ENCODE data around the gene SLC27A1.
A peak's percentile ranks its signal among the peaks of the same experiment; 100 is the strongest.
"Not testable (repeated sequence)": the region's sequence is repeated elsewhere in the genome, so short reads cannot be mapped to it uniquely, and the experiment has no call there.

SLC27A1 gene

DNA sequence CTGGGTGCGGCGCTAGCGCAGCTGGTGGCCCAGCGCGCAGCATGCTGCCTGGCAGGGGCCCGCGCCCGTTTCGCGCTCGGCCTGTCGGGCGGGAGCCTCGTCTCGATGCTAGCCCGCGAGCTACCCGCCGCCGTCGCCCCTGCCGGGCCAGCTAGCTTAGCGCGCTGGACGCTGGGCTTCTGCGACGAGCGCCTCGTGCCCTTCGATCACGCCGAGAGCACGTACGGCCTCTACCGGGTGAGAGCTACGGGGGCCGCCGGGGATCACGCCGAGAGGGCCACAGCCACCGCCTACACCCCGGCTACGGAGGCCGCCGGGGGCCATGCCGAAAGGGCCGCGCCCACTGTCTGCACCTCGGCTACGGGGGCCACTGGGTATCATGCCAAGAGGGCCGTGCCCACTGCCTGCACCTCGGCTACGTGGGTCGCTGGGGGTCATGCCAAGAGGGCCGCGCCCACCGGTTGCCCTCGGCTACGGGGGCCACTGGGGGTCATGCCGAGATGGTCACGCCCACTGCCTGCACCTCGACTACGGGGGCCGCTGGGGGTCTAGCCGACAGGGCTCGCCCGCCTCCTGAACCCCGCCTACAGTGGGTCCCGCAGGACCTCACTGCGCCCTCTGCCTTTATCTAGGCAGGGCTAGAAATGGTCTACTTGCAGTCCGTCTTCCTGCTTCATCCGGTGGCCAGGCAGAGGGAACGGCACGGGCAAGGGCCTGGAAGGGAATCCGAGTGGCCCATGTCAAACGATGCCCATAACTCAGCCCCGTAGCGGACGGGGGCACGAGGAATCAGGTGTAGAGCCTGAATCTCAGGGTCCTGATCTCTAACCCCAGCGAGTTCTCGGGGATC is 41.6 kb downstream of the SLC27A1 start:
- peak; percentile 76 for DNase-seq (ENCODE audit: low read depth)

DNA sequence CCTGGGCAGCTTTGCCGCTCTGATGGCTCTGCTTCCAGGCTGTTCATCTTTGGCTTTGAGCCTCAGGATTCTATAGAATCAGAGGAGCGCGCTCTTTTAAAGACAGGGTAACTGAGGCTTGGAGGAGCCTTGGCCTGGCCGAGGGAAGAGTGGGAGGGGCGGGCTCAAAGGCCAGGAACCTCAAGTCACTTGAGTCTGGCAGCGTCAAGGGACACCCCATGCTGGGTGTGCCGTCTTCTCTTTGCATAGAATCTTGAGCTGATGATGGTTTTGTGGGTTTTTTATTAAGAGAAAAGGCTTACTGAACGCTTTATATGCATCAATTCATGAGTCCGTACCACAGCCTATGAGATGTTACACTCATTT is 42.2 kb downstream of the SLC27A1 start:
- DNase-seq (ENCODE audit: low read depth): no peak

DNA sequence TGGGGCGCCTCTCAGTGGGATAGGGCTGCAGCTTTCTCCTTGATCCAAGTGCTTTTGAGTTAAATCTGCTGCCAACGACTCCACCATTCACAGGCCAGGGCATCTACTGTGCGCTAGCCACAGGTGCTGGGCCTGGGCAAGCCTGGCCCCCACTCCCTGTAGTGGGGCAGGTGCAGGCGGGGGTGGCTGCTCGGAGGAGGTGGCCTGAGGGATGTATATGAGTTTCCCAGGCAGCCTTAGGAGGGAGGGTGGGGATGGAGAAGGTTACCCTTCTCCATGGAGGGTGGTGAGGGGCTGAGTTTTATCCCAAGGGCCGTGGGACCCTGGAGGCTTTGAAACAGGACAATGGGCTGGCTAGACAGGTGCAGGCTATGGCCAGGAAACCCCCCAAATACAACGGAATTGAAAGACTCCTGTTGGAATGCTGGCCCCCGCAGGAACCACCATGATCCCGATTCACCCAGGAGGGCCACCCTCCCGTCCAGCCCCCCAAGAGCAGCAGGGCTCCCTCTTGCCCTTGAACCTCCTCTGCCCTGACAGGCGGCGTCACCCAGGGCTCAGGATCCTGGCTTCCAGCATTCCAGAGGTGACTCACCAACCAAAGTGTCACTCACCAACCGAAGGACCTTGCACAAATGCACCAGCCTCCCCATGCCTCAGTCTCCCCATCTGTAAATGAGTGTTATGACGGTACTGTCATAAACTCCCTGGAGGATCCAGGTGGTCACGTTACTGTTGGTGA is 45.3 kb downstream of the SLC27A1 start:
- no peak for DNase-seq (ENCODE audit: low read depth)

DNA sequence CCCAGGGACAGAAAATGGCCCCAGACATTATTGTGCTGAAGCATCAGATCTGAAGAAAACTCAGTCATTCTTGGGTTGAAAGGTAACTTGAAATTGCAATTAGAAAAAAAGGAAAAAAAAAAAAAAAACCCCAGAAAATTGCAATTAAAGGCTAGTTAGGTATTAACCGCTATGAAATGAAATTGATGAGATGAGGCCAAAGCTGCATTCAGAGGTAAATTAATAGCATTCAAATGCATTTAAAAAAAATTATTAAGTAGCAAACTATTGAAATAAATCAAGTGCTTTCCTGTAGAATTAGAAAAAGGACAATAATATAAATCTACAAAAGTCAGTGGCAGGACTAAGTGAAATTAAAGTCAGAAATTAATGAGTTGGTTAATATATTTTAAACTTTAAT is 47.6 kb downstream of the SLC27A1 start:
- DNase-seq (ENCODE audit: low read depth): no peak

DNA sequence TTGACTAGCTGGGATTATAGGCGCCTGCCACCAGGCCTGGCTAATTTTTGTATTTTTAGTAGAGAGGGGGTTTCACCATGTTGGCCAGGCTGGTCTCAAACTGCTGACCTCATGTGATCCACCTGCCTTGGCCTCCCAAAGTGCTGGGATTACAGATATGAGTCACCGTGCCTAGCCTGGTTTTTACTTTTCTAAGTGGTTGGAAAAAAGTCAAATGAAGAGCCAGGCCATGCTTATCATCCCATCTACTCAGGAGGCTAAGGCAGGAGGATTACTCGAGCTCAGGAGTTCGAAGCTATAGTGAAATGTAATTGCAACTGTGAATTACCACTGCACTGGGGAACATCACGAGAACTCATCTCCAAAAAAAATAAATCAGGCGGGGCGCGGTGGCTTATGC is 48.3 kb downstream of the SLC27A1 start:
- DNase-seq (ENCODE audit: low read depth): not testable (repeated sequence)

DNA sequence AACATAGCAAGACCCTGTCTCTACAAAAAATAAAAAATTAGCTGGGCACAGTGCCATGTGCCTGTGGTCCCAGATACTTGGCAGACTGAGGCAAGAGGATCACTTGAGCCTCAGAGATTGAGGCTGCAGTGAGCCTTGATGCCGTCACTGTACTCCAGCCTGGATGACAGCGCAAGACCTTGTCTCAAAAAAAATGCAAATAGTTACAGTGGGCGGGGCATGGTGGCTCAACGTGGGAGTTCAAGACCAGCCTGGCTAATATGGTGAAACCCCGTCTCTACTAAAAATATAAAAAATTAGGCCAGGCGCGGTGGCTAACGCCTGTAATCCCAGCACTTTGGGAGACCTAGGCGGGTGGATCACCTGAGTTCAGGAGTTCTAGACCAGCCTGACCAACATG is 49.6 kb downstream of the SLC27A1 start:
- no peak for DNase-seq (ENCODE audit: low read depth)

DNA sequence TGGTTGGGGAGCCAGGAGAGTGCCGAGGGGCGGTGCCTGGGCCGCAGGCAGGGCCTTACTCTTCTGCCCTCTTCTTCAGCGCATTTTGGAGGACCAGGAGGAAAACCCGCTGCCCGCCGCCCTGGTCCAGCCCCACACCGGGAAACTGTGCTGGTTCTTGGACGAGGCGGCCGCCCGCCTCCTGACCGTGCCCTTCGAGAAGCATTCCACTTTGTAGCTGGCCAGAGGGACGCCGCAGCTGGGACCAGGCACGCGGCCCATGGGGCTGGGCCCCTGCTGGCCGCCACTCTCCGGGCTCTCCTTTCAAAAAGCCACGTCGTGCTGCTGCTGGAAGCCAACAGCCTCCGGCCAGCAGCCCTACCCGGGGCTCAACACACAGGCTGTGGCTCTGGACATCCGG is 50.5 kb downstream of the SLC27A1 start:
- DNase-seq (ENCODE audit: low read depth): no peak

DNA sequence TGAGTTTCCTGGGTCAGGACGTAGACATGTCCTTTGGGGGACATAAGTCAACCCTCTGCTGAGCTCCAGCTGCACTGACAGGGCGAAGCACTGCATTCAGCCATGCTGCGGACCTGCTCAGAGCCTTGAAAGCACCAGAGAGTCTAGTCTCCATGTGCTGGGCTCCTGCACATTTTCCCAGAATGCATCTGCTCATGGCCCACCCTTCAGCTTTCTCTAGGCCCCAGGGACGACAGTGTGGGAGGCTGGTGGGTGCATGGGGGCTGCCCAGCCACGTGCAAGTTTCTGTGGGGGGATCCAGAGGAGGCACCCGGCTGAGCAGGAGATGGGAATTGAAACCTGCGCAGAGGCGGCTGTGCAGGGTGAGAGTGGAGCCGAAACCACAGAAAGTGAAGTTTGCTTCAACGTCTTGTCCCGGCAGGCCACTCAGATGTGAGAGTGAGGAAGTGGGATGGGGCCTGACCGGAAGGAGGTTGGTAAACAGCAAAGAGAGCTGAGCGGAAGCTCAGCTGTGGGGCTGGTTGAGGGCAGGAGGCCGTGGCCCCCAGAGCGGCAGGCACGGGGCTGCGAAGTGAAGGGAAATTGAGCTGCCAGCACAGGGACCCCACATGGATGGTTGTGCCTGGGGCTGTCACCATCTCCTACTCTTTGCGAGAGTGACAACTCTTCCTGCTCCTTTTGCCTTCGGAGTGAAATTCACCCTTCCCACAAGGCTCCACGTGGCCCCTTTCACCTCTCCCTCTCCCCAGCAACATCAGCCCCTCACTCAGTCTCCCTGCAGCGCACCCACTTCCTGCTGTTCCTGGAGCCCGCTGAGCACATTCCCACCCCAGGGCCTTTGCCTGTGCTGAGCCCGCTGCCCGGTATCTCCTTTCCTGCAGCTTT is 52.9 kb downstream of the SLC27A1 start:
- DNase-seq (ENCODE audit: low read depth): no peak

DNA sequence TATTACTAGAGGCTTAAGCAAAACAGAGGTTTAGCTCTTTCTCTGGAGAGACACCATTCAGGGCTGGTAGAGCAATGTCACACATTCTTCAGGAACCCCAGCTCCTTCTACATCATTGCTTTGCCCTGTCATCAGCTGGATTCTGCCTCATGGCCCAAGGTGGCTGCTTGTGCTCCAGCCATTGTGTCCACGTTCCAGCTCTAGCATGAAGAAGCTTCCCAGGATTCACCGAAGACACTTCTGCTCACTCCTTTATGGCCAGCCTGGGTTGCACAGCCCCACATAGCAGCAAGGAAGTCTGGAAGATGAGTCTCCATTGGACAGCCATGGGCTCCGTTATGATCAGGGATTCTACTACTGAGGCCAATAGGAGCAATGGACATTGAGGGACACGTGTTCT is 54.3 kb downstream of the SLC27A1 start:
- no peak for DNase-seq (ENCODE audit: low read depth)

DNA sequence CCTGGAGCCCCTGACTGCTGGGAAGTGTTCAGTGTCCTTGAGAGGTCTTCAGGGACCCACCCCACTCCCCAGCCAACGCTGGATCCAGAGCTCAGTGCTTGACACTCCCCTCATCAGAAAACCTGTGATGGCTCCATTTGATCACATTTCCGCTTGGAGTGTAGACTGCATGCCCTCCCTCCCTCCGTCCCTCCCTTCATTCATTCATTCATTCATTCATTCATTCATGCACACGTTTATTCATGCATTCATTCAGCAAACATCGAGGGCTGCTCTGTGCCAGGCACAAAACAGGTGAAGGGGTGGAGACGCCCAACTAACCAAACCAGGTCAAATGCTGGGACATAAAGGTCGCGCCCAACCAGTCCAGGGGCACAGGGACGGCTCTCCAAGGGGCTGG is 54.8 kb downstream of the SLC27A1 start:
- no peak for DNase-seq (ENCODE audit: low read depth)

DNA sequence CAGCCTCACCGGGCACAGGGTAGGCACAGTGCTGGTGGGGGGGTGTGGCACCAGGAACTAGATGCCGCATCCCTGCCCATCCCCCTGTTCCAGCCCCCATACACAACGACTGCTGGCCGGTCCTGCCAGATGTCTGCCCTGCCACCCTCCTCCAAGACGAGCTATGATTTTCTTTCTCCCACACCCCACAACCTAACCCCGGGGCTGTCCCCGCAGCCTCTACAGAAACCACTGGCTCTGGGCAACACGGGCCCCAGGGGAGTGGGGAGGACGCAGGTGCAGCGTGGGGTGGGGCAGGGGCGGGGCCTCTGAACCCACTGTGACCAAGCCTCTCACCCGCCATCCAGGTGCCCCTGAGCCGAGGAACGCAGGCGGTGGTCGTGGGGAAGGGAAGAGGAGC is 56.6 kb downstream of the SLC27A1 start:
- DNase-seq (ENCODE audit: low read depth): no peak

DNA sequence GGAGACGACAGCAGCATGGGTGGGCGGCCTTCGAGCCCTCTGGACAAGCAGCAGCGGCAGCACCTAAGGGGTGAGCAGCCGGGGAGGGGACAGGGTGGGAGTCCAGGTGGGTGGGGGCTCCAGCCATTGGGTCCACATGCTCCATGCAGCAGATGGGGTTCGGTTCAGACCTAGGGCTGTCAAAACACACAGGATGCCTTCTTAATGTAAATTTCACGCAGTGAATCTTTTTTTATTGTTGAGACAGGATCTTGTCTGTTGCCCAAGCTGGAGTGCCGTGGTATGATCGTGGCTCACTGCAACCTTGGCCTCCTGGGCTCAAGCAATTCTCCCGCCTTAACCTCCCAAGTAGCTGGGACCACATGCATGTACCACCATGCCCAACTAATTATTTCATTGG is 57.0 kb downstream of the SLC27A1 start:
- DNase-seq (ENCODE audit: low read depth): no peak

DNA sequence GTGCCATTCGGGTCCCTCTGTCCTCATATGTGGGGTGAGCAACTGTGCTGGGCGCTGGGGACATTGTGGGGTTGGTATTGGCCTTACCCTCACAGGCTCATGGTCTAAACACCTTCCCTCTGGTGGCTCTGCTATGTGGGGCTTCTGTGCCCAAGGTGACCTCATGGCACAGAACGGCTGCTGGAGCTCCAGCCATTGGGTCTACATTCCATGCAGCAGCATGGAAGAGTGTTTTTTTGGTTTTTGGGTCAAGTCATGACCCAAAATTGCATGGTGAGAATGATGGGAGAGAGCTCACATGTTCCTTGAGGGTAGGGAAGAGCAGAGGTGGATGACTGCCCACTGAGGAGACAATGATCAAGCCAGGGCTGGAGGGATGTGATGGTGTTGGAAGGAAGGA is 58.3 kb downstream of the SLC27A1 start:
- DNase-seq (ENCODE audit: low read depth): no peak

DNA sequence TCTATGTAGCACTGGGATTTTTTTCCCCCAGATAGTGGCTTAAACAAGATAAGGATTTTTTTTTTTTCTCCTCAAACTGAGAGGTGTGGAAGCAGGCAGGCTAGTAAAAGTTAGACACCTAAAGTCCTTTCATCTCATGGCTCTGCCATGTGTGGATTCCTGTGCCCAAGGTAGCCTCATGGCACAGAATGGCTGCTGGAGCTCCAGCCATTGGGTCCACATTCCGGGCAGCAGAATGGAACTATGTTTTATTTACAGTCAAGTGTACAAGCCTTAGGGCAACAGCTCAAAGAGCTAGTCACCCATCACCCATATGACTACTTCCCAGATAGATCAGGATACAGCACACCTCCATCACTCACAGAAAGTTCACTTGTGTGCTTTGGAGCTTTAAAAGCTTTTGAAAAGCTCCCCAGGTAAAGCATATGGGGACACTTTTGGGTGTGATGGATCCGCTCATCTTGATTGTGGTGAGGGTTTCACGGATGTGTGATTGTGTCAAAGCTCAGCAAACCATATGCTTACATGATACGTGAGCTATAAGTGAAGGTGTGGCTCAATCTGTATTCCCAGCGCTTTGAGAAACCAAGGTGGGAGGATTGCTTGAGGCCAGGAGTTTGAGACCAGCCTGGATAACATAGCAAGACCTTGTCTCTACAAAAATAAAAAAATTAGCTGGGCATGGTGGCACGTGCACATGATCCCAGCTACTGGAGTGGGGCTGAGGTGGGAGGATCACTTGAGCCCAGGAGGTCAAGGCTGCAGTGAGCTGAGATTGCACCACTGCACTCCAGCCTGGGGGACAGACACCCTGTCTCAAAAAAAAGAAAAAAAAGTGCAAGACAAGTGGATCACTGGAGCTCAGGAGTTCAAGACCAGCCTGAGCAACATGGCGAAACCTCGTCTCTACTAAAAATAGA is 59.2 kb downstream of the SLC27A1 start:
- no peak for DNase-seq (ENCODE audit: low read depth)

DNA sequence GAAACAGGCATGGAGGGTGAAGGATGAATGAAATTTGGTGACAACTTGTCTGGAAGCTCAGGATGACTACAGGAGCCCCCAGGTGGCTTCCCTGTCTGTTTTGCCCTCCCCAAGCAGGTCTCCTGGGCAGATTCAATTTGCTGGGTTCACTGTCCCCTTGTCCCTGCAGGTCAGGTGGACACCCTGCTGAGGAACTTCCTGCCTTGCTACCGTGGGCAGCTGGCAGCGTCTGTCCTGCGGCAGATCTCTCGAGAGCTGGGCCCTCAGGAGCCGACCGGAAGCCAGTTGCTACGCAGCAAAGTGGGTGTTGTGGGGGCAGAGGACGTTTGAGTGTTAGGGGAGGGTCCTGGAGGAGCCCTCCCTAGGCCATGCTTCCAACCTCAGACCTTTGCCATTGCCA is 60.3 kb downstream of the SLC27A1 start:
- DNase-seq (ENCODE audit: low read depth): no peak

DNA sequence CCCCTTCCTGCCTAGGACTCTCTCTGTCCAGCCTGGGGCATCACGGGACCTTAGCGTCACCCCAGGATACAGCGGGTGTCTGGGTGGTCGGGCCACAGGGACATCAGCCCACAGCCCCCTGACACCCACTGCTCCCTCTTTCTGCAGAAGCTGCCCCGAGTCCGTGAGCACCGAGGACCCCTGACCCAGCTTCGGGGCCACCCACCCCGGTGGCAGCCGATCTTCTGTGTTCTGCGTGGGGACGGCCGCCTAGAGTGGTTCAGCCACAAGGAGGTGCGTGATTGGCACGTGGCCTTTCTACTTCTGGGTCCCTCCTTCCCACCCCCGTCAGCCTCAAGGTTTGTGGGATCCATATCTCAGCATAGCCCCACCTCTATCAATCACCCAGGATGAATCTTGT is 61.8 kb downstream of the SLC27A1 start:
- no peak for DNase-seq (ENCODE audit: low read depth)

DNA sequence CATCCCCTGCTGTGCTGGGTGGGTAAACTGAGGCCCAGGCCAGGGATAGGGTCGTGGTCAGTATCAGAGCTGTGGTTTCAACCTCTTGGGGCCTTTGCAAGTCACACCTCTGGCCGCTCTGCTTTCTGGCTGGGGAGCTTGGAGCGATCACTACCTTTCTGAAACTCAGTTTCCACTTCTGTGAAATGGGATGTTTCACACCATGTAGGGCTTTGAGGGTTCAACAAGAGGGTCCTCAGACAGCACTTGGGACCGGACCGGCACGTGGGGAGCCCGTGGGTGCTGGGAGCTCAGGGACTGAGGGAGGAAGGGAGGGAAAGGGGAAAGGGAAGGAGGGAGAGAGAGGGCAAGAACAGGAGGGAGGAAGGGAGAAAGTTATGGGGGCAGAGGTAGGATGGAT is 62.2 kb downstream of the SLC27A1 start:
- DNase-seq (ENCODE audit: low read depth): no peak

DNA sequence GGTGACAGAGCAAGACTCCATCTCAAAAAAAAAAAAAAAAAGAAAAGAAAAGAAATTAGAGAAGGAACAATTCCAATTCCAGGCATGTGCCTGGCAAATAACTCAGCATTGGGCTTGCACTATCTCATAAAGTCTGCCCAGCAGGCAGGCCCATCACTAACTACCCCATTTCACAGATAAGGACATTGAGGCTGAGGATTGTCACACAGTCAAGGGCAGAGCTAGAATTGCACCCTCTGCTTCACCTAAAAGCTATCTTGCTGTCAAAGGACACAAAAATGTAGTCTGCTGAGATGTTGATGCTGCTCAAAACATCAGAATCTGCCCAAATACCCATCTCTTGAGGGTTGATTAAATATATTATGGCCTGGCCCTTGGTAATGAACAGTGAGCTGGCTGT is 64.4 kb downstream of the SLC27A1 start:
- no peak for DNase-seq (ENCODE audit: low read depth)

DNA sequence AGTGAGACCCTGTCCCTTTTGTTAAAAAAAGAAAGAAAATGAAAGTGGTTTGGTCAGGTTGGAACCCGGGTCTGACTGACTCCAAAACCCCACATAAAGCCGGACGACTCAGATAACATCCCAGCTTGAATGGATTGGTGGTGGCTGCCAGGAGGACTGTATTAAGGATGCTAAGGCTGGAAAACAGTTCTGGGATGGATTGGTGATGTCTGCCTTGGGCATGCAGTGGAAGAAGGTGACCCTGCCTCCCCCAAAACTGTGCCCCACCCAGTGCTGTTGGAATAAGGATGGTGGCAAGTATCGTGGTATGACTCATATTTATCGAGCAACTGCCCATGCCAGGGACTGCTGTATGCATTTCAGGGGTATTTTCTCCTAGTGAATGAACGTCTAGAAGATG is 66.6 kb downstream of the SLC27A1 start:
- no peak for DNase-seq (ENCODE audit: low read depth)

DNA sequence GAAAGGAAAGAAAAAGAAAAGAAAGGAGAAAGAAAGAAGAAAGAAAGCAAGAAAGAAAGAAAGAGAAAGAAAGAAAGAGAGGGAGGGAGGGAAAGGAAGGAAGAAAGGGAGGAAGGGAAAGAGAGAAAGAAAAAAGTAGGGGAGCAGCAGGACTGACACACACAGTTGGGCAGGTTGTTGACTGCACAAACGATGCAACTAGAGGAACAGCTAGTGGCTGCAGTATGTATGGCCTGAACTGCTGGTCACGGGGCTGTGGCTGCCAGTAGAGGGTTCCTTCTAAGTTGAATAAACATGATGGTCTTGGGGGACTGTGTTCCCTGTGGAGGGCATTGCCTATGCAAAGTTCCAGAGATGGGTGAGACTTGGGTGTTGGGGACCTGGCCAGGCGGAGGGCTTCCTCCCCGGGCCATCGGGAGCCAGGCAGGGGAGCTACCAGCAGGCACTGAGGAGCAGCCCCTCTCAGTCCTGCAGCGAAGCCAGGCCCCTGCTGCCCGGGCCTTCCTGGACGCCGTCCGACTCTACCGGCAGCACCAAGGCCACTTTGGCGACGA is 68.4 kb downstream of the SLC27A1 start:
- DNase-seq (ENCODE audit: low read depth): no peak

Data from stimulated activated CD4-positive, alpha-beta T cell treated with anti-CD3 and anti-CD28 coated beads, Interleukin-2, amount 100 ng/mL, for 4 hours (primary cell).